ENCODE measurements around the gene MYPN.
"Not testable (repeated sequence)": the region's sequence is repeated elsewhere in the genome, so short reads cannot be mapped to it uniquely, and the experiment has no call there.

Gene MYPN

DNA sequence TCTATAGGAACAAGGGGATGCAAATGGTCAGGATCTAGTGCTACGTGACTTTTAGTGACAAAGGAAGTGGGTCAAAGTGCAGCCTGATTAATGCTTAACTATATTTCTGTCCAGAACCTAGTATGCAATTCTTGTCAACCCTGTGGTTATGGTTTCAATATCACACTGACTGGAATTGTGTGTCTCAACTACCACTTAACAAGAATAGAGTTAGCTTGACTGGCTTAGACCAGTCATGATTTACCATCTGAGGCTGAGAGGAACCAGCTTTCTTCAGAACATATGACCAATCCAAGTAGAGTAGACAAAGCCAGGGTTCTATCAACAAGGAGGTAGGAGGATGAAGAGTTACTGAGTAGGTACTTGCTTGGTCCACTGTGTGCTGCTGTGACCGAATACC, 54.4 kb downstream of the MYPN start:
- H3K27ac ChIP-seq, result no peak overlapping the region
- no peak overlapping the region for H3K4me3 ChIP-seq

- no peak overlapping the region for H3K27ac ChIP-seq
Measured at GRCh38 chr10:68165643-68166042, 56.4 kb downstream of the MYPN start.

DNA sequence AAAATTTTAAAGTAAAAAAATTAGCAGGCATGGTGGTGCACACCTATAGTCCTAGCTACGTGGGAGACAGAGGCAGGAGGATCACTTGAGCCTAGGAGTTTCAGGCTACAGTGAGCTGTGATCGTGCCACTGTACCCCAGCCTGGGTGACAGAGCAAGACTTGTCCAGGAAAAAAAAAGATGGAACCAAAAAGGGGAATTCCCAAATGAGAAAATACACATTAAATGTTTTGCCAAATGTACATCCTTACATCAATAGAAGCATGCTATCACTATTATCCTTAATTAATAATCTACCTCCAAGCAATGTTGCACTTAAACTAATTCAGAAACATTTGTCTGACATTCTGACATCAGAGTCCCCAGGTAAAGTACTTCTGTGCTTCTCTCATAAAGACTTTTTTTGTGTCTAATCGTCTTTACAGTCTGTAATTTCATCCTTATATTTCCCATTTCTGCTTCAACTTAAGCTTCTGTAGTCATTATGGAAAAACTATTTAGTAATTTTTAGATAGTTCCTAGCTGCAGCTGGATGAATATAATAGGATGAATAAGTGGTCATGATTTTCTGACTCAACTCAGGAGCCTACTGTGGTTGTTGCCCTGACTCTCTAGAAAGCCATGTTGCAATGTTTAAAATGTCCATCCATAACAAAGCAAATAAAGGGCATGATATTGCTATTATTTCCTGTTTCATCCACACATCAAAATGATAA, 57.7 kb downstream of the MYPN start:
- no peak overlapping the region for H3K27ac ChIP-seq
- H3K4me3 ChIP-seq, result no peak overlapping the region

More at GRCh38 chr10:68165643-68166042, 56.4 kb downstream of the MYPN start:
- H3K4me3 ChIP-seq, result no peak overlapping the region

DNA sequence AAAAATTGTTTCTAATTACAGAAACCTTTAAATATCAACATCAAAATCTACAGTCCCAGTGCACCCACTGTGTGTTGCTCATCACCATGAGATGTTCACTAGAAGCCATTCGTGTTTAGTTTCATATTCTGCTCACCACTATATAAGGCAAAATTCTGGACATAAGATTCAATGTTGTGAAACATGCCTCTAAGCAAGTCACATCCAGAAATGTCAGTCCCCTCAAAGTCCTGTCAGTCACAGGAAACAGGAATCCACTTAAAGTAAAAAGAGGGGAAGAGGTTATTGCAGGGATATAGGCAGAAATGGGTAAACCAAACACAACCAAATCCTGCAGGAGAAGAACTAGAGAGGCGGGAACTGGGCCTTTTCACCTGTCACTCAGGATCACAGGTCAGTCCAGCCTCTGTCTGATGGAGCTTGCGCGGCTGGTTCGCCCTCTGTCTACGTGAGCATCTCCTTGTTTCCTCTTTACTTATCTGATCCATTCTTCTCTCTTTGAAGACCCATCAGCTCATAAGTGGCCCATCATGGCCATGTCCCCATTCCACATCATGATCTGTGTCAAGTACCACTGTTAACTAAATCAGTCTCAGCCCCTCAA, 58.4 kb downstream of the MYPN start:
- no peak overlapping the region for H3K27ac ChIP-seq
- H3K4me3 ChIP-seq, result no peak overlapping the region

DNA sequence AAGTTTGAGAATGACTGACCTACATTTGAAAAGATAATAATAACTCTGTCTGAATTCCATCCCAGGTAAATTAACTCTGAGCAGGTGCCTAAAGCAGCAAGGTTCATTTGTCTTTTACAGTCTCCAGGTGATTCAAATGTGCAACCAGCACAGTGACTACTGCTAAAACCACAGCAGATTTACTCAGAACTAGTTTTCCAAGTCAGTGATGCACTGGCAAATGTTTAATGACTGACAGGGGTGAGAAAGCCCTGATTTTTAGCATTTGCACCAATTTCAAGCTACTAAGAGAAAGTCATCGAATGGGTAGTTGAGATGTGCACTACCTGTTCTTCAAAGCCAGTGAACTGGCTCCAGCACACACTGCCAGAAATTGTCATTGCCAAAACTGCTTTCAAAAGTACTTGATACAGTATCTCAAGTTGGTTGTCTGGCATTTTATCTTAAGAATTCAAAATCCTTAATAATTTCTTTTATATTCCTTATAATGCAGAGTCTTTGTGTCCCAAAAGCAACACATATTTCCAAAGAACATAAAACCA, 62.3 kb downstream of the MYPN start:
- Histone ChIP-seq H3K4me3 (no peak overlapping the region), H3K27ac (no peak overlapping the region)

DNA sequence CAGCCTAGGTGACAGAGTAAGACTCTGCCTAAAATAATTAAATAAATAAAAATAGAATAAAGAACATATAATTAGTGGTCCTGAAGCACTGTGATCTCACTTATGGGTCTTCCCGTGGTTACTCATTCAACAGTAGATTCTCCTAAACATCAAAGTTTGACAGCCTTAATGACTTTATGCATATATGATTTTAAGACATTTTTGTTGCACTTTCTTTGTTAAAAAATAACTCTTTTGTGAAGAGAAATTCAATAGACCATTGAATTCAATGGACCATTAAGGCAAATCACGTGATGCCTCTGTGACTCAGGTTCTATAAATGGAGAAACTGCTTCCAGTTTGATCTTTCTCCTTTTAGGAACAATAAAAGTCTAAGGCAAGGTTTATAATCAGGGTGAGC, 63.0 kb downstream of the MYPN start:
- H3K27ac ChIP-seq, result no peak overlapping the region
- H3K4me3 ChIP-seq, result no peak overlapping the region

DNA sequence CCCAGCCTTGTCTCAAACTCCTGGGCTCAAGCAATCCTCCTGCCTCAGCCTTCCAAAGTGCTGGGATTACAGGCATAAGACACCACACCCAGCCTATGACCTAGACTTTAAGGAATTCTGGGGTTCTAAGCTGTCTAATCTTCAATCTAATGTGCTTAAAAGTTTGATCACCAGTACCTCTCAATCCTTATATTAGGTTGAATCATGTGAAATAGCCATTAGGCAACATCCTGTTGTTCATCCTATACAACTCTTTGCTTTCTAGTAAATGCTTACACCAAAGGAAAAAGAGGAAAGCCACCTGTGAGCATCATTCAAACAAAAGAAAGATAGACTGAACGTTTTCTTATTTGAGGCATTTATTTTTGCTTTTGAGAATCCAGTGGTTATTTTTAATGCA, 66.7 kb downstream of the MYPN start:
- no peak overlapping the region for H3K4me3 ChIP-seq
- H3K27ac ChIP-seq, result no peak overlapping the region

GRCh38 chr10:68176797-68177196, 67.5 kb downstream of the MYPN start:
- Histone ChIP-seq H3K27ac (no peak overlapping the region), H3K4me3 (no peak overlapping the region)

GRCh38 chr10:68178592-68178991, 69.3 kb downstream of the MYPN start:
- no peak overlapping the region for H3K27ac ChIP-seq
- no peak overlapping the region for H3K4me3 ChIP-seq

GRCh38 chr10:68179016-68179415, 69.7 kb downstream of the MYPN start:
- H3K27ac ChIP-seq, result no peak overlapping the region
- no peak overlapping the region for H3K4me3 ChIP-seq

DNA sequence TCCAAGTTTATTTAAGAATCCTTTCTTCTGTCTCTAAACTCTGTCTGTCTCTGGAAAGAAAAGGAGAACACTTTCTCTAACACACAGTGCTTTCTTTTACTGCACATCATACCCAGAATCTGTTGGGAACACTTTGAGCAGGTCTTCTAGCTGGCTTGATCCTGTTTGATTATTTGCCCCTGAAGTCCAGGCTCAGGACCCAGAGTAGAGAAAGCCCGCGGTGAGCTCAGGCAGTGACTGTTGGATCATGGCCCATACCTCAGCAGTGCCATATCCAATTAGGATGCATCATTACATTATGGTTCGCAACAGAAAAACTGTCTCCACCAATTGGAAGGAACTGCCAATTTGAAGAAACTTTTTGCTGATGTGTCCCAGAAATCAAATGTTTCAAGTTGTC, 71.2 kb downstream of the MYPN start:
- Histone ChIP-seq H3K27ac (no peak overlapping the region), H3K4me3 (no peak overlapping the region)

DNA sequence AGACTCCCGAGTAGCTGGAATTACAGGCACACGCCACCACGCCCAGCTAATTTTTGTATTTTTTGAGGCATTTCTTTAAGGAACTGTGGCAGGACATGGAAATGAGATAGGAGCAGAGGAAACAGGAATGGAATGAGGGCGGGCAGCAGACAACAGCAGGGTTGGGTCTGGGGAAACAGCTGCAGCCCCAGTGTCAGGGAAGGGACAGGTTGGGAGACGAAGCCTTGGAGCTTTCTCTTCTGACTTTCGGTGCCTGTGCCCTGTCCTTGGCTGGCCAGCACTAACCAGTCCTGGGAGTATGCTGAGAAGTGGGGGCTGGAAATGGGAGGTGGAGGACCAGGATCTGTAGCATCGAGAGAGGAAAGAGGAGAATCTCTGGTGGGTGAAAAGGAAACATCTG, 75.3 kb downstream of the MYPN start:
- H3K27ac ChIP-seq, result no peak overlapping the region
- no peak overlapping the region for H3K4me3 ChIP-seq

DNA sequence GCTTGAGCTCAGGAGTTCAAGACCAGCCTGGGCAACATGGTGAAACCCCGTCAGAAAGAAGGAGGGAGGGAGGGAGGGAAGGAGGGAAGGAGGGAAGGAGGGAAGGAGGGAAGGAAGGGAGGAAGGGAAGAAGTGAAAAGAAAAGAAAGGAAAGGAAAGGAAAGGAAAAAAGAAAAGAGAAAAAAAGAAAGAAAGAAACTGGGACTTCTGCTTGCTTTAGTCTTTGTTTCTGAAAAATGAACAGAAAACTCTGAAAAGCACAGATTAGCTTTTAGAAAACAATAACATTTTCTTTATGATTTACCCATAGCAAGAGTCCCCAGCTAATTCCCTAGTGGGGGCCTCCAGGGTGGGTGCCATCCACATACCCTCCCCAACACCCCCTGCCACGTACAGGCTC, 75.8 kb downstream of the MYPN start:
- no peak overlapping the region for H3K27ac ChIP-seq

GRCh38 chr10:68188835-68189234, 79.5 kb downstream of the MYPN start:
- no peak overlapping the region for H3K27ac ChIP-seq
- H3K4me3 ChIP-seq, result no peak overlapping the region

More for the DNA sequence above, 75.8 kb downstream of the MYPN start:
- H3K4me3 ChIP-seq, result no peak overlapping the region

GRCh38 chr10:68192113-68192512, 82.8 kb downstream of the MYPN start:
- no peak overlapping the region for H3K4me3 ChIP-seq
- H3K27ac ChIP-seq, result no peak overlapping the region

DNA sequence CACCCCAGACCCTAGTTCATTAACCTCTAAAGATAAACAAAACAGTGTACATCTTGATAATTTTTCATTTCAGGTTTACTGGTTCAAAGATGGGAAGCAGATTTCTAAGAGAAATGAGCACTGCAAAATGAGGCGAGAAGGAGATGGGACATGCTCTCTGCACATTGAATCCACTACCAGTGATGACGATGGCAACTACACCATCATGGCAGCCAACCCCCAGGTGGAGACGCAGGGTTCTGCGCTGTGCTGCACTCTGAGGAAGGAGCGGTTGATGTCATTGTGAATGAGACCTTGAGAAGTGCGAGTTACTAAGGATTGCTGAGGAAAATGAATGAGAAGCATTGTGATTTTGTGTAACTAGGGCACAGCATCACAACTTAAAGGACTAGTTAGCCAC, 85.0 kb downstream of the MYPN start:
- Histone ChIP-seq H3K27ac (no peak overlapping the region), H3K4me3 (no peak overlapping the region)

DNA sequence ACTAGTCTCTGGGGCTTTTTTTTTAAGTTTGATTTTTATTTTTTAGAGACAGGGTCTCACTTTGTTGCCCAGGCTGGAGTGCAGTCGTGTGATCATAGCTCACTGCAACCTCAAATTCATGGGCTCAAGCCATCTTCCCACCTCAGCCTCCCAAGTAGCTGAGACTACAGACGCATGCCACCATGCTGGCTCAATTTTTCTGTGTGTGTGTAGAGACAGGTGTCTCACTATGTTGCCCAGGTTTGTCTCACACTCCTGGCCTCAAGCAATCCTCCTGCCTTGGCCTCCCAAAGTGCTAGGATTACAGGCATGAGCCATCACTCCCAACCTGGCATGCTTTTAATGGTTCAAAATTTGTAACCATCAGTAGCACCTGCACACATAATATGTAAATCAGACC, 86.5 kb downstream of the MYPN start:
- H3K27ac ChIP-seq, H3K4me3 ChIP-seq: not testable (repeated sequence)

DNA sequence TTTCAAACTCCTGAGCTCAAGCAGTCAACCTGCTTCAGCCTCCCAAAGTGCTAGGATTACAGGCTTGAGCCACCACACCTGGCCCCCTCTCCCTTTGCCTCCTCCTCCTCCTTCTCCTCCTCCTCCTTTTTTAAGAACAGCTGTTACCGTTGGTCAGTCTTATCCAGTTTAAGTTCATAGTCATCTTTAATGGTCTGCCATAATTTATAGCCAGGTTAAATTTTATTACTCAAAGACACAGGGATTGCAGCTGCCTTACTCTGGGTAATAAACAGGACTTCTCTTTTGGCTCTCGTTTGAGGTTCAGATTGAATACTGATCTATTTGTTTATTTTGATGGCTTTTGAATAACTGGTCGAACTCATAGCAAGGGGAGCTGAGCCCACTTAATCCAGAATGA, 87.4 kb downstream of the MYPN start:
- H3K4me3 ChIP-seq, result no peak overlapping the region
- H3K27ac ChIP-seq, result no peak overlapping the region

DNA sequence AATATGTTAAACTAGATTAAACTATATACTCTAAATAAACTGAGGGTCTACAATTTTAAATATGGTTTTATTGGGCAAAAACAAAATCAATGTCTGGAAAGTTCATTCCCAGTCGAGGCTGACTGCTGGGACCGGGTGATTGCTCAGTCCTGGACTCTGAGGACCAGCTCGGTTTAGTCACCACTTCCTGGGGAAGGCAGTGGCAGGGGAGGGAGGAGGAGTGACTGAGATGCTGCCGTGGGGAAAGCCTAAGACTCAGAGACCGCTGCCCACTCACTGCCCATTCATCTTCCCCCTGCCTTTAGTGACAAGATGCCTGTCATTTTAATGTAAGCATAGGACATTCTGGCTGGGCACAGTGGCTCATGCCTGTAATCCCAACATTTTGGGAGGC, 93.7 kb downstream of the MYPN start:
- Histone ChIP-seq H3K4me3 (no peak overlapping the region), H3K27ac (no peak overlapping the region)

DNA sequence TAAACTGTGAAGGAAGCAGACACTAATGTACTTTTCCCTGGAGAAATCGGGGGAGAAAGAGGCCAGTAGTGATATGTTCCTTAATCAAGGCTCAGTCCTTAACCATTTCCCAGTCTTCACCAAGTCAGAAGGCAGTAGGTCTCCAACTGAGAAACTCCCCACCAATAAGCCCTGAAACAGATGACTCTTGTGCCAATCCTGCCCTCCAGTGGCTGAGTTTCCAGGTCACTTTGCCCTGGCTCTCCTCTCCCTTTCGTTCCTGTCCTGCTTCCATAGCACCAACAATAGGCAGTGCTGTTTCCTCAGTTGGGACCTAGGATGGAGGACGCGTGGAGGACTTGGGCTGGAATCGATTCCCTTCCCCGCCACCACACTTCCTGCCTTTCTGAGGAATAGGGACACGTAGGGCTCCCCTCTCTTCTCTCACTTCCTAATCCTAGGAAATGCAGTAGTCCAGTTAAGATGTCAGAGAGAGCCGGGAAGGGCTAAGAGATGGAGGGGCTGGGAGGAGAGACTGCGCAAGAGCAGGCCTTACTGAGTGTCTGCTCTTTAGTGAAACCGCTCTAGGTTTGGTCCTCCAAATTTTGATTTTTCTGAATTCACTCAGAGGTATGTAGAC, 99.2 kb downstream of the MYPN start:
- Histone ChIP-seq H3K4me3 (no peak overlapping the region), H3K27ac (no peak overlapping the region)

- Histone ChIP-seq H3K27ac (no peak overlapping the region), H3K4me3 (no peak overlapping the region)
Measured at GRCh38 chr10:68211669-68212068, 102.4 kb downstream of the MYPN start.

Measured in skin epidermis (tissue), 12 donors.